ENCODE measurements around the gene WIZ.

WIZ gene

GRCh38 chr19:15442142-15442920, 7.4 kb downstream of the WIZ start:
- H3K36me3 Mint-ChIP-seq (ENCODE audit: low read depth): no peaks in the 10 kb centered on the region
- H3K9me3 Mint-ChIP-seq: no peaks in the 10 kb centered on the region
- no peak overlapping the region for H3K4me3 Mint-ChIP-seq
- no peaks in the 10 kb centered on the region for H3K27me3 Mint-ChIP-seq
- H3K27ac Mint-ChIP-seq: no peak overlapping the region
- H3K4me1 Mint-ChIP-seq (ENCODE audit: low read depth): no peaks in the 10 kb centered on the region

- Mint-ChIP-seq H3K4me3 (no peak overlapping the region), H3K27ac (no peak overlapping the region), H3K9me3 (no peaks in the 10 kb centered on the region), H3K36me3 (ENCODE audit: low read depth) (no peaks in the 10 kb centered on the region), H3K4me1 (ENCODE audit: low read depth) (peaks cover 2% of the 10 kb centered on the region), H3K27me3 (no peaks in the 10 kb centered on the region)
These were observed 8.4 kb downstream of the WIZ start for GRCh38 chr19:15441317-15441716.

- Mint-ChIP-seq H3K4me1 (ENCODE audit: low read depth) (peaks cover 5% of the 10 kb centered on the region), H3K4me3 (no peak overlapping the region), H3K36me3 (ENCODE audit: low read depth) (no peaks in the 10 kb centered on the region), H3K9me3 (no peaks in the 10 kb centered on the region), H3K27me3 (no peaks in the 10 kb centered on the region), H3K27ac (no peak overlapping the region)
These were observed 9.7 kb downstream of the WIZ start for GRCh38 chr19:15439821-15440641.

GRCh38 chr19:15439078-15439799, 10.5 kb downstream of the WIZ start:
- Mint-ChIP-seq H3K4me3 (no peak overlapping the region), H3K4me1 (ENCODE audit: low read depth) (peaks cover 5% of the 10 kb centered on the region), H3K27ac (no peak overlapping the region), H3K36me3 (ENCODE audit: low read depth) (no peaks in the 10 kb centered on the region), H3K27me3 (no peaks in the 10 kb centered on the region), H3K9me3 (no peaks in the 10 kb centered on the region)

- H3K27me3 Mint-ChIP-seq: no peaks in the 10 kb centered on the region
These were observed 11.2 kb downstream of the WIZ start for GRCh38 chr19:15438577-15438976.

GRCh38 chr19:15438124-15438496, 11.6 kb downstream of the WIZ start:
- no peaks in the 10 kb centered on the region for H3K27me3 Mint-ChIP-seq
- H3K9me3 Mint-ChIP-seq: no peaks in the 10 kb centered on the region
- no peaks in the 10 kb centered on the region for H3K36me3 Mint-ChIP-seq (ENCODE audit: low read depth)
- no peak overlapping the region for H3K27ac Mint-ChIP-seq
- H3K4me3 Mint-ChIP-seq: no peak overlapping the region
- peaks cover 9% of the 10 kb centered on the region for H3K4me1 Mint-ChIP-seq (ENCODE audit: low read depth)

More at GRCh38 chr19:15438577-15438976, 11.2 kb downstream of the WIZ start:
- Mint-ChIP-seq H3K9me3 (no peaks in the 10 kb centered on the region), H3K4me1 (ENCODE audit: low read depth) (peaks cover 5% of the 10 kb centered on the region), H3K27ac (no peak overlapping the region), H3K36me3 (ENCODE audit: low read depth) (no peaks in the 10 kb centered on the region), H3K4me3 (no peak overlapping the region)

DNA sequence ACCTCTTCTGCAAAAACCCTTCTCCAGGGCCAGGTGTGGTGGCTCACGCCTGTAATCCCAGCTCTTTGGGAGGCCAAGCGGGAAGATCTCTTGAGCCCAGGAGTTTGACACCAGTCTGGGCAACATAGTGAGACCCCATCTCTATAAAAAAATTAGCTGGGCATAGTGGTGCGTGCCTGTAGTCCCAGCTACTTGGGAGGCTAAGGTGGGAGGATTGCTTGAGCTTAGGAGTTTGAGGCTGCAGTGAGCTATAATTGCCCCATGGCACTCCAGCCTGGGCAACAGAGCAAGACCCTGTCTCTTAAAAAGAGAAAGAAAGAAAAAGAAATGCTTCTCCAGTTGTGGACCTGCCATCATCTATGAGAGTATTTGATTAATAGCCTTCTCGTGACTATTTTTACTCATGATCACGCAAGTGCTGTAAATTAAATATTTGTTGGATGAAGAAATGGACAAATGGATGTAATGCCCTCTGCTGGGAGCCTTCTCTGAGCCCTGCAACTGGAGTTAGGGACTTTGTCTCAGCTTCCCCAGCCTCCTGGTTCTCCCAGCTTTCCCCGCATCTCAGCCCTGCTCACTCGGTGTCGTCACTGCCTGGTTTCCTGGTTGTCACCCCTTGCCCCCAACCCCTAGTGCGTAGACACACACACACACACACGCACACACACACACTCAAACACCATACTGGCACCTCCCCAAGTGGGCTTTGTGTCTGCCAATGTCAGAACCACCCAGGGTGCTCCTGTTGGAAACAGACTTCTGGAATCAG, 12.2 kb downstream of the WIZ start:
- Mint-ChIP-seq H3K36me3 (ENCODE audit: low read depth) (no peaks in the 10 kb centered on the region), H3K4me1 (ENCODE audit: low read depth) (peaks cover 12% of the 10 kb centered on the region), H3K9me3 (no peaks in the 10 kb centered on the region), H3K27ac (no peak overlapping the region), H3K27me3 (no peaks in the 10 kb centered on the region), H3K4me3 (no peak overlapping the region)

- Mint-ChIP-seq H3K27ac (no peak overlapping the region), H3K9me3 (no peaks in the 10 kb centered on the region), H3K27me3 (no peaks in the 10 kb centered on the region), H3K4me3 (no peak overlapping the region), H3K4me1 (ENCODE audit: low read depth) (peaks cover 15% of the 10 kb centered on the region), H3K36me3 (ENCODE audit: low read depth) (peaks cover 2% of the 10 kb centered on the region)
These were observed 13.0 kb downstream of the WIZ start for GRCh38 chr19:15436826-15437110.

- no peak overlapping the region for H3K27ac Mint-ChIP-seq
- peaks cover 7% of the 10 kb centered on the region for H3K36me3 Mint-ChIP-seq (ENCODE audit: low read depth)
- no peak overlapping the region for H3K4me3 Mint-ChIP-seq
- H3K27me3 Mint-ChIP-seq: no peaks in the 10 kb centered on the region
- H3K9me3 Mint-ChIP-seq: no peaks in the 10 kb centered on the region
- H3K4me1 Mint-ChIP-seq (ENCODE audit: low read depth): peaks cover 20% of the 10 kb centered on the region
These were observed 13.5 kb downstream of the WIZ start for GRCh38 chr19:15436012-15436825.

DNA sequence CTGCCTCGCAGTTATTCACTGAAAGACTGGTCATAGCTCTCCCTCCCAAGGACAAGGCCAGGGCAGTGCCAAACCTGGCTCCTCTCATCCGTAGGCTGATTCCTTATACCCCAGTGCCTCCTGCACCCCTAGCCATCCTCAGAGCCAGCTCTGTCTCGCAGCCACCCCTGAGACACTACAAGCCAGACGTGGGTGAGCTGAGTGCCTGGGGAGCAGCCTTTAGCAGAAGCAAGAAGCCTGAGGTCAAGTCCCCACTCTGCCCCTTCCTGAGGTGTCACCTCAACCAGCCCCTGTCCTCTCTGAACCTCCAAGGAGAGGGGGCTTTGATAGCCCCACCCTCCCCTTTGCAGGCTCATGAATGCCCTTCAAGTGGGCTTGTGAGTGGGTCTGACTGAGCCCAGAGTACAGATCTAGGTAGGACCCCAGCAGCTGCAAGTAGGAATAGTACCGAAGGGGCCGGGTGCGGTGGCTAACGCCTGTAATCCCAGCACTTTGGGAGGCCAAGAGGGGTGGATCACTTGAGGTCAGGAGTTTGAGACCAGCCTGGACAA, 16.2 kb downstream of the WIZ start:
- peak overlapping the region; percentile 94 for H3K27ac Mint-ChIP-seq
- H3K36me3 Mint-ChIP-seq (ENCODE audit: low read depth): peaks cover 14% of the 10 kb centered on the region
- H3K4me1 Mint-ChIP-seq (ENCODE audit: low read depth): peaks cover 33% of the 10 kb centered on the region
- peak overlapping the region; percentile 97 for H3K4me3 Mint-ChIP-seq
- no peaks in the 10 kb centered on the region for H3K27me3 Mint-ChIP-seq
- H3K9me3 Mint-ChIP-seq: no peaks in the 10 kb centered on the region

DNA sequence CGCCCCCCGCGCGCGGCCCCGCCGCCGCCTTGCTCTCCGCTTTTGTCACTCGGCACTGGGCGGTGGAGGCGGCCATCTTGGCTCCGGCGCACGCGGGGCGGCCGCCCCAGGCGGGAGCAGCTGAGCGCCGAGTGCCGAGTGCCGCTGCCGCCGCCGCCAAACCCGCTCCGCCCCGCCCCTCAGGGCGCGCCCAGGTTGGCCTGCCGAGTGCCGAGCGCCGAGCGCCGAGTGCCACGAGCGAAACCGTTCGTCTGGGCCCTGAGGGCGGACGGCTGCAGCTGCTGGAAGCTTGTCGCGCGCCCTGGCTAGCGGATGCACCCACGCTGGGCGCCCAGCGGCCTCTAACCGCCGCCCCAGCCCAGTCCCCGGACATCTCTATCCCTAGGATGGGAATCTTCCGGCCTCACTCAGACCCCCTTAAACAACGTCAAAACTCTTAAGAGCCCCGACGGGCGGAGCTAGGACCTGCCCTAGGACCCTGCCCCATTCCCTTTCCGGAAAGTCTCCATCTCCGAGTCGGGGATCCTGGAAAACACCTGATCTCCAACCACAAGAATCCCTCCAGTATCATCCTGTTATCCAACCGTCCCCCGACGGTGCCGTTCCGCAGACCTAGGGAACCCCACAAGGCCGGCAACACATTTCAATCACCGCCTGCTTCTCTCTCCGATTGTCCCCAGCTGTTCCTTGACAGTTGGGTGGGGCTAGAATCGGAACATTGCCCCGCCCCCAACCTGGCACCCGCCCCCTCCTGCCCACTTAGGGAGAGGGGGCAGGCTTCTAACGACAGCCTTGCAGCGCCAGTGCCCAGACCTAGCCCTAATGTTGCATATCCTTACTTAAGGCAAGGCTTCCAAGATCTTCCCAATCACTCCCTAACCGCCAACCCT, 16.9 kb downstream of the WIZ start:
- Mint-ChIP-seq H3K4me1 (ENCODE audit: low read depth) (peaks cover 33% of the 10 kb centered on the region), H3K36me3 (ENCODE audit: low read depth) (peaks cover 14% of the 10 kb centered on the region)

DNA sequence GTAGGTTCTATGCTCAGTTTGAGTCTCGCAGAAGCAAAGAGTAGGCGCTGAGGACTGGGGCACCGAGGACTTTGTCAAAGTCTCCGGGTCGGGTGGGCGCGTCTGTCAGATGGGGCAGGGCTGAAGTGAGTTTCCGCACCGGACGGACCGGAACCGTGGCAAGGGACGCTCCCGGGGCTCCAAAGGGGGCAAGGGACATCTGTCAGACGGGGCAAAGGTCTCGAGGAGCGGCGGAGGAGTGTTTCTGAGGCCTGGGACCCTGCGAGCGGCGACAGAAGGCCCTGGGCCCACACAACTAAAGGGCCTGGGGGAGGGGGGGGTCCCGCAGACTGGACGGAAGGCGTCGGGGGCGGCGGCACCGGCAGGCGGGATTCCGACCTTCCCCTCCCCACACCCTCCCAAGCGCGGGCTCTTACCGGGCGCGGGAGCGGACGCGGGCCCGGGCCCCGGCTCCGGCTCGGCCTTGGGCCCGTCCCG, 17.7 kb downstream of the WIZ start:
- Mint-ChIP-seq H3K4me3 (peak overlapping the region; percentile 97), H3K27ac (peak overlapping the region; percentile 97), H3K4me1 (ENCODE audit: low read depth) (peaks cover 33% of the 10 kb centered on the region)

More for the DNA sequence above, 16.9 kb downstream of the WIZ start:
- H3K27me3 Mint-ChIP-seq: no peaks in the 10 kb centered on the region
- H3K27ac Mint-ChIP-seq: peak overlapping the region; percentile 94
- H3K9me3 Mint-ChIP-seq: no peaks in the 10 kb centered on the region
- peak overlapping the region; percentile 97 for H3K4me3 Mint-ChIP-seq

More for the DNA sequence above, 17.7 kb downstream of the WIZ start:
- Mint-ChIP-seq H3K36me3 (ENCODE audit: low read depth) (peaks cover 20% of the 10 kb centered on the region), H3K27me3 (no peaks in the 10 kb centered on the region), H3K9me3 (no peaks in the 10 kb centered on the region)
